DMS53 treated with DMSO at 0.1 percent for 48 hours (cell line): ENCODE measurements around the gene LCE1C.

Source experiments
- DNase-seq: peaks from one replicate; lab custom pipeline; 2025; ENCODE audit not compliant: unreplicated experiment; lab: John Stamatoyannopoulos, UW

The LCE1C gene, protein sequence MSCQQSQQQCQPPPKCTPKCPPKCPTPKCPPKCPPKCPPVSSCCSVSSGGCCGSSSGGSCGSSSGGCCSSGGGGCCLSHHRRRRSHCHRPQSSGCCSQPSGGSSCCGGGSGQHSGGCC

DNA sequence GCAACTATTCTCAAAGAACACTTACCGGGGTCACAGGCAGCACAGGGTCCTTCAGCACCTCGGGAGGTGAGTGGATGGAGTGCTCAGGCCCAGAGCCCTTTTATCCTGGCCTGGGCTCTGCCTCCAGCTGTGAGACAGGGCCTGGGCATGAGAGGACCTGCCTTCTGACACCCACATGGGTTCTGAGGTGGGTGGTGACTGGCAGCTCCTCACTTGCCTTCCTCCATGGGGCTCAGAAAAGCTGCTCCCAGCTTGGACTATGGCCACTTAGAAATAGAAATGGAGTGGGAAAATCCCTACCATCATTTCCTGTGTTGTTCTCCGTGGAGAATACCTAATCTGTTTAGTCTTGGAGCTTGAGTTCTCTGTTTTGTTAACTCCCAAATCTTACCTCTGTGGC is at the start of gene LCE1C:
TSS of gene LCE1C (minus strand) at position 76 of the 400 bp plus-strand sequence. CDS start 1,173 bp downstream, outside the sequence.
- no peak for DNase-seq

DNA sequence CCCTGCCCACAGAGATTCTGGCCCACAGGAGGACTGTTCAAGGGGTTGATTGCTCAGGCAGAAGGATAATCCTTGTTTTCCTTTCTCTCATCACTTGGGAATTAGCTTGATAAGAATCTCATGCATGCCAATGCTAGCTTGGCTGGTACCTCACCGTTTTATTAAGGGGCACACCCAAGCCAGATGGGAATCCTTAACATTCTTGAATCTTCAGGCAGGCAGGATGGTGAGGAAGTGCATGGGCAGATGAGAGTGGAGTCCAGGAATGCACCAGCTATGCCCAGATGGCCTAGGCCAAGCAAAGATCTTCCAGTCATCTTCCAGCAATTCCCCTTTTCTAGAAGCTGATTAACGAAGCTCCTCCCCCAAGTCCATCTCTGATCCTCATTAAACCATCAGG is 49.2 kb upstream of the LCE1C start:
- no peak for DNase-seq

DNA sequence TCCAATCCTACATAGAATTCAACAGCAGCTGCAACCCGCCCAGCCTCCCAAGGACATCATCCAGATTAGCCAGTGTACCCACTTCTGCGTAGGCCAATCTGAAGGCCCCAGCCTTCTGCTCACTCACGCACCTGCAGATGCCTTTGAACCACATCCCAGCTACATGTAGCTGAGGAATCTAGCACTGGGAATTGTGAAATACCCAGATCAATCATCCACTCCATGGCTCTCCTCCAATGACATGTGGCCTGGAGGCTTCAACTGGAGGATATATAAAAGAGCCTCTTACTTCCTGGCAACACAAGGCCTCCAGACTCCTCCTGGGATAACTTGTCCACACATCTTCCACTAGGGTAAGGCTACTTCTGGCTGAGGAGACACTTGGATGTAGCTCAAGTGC is 36.1 kb upstream of the LCE1C start, which contains the start of gene LCE6A:
TSS of gene LCE6A (plus strand) at position 301 of the 400 bp plus-strand sequence. CDS start 665 bp downstream, outside the sequence.
- DNase-seq = no peak

DNA sequence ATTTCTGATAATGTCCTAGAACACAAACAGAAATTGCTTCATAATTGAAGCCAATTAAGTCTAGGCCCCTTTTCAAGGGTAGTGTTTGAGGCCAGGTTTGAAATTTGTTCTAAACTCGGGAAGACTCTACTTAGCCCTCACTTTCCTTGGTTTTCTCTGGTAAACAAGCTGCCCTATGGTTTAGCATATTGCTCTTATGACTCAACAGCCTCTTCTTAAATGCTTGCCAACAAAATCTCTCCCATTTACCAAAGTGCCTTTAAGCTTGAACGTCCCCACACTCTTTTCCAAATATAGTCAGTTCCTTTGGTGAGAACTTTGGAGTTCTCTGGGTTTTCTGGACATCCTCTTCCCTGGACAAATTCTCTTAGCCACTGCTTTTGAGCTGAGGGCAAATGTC is 30.4 kb upstream of the LCE1C start:
- DNase-seq = no peak

DNA sequence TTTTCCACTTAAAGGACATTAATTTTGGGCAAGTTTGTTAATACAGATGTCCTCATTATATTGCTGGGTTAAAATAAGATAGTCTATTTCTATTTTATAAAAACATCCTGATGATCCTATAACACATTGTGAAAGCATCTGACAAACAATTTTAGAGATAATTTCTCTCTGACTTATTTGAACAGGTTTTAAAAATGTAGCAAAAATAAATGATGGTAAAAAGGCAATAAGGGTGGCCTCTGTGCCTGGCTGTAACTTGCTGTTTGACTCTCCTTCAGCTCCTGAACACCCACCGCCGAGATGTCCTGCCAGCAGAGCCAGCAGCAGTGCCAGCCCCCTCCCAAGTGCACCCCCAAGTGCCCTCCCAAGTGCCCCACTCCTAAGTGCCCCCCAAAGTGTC is 20.7 kb upstream of the LCE1C start, which contains the start of gene LCE1A:
TSS of gene LCE1A (plus strand) at position 301 of the 400 bp plus-strand sequence. CDS start at position 301, 0 bp downstream.
- no peak for DNase-seq

DNA sequence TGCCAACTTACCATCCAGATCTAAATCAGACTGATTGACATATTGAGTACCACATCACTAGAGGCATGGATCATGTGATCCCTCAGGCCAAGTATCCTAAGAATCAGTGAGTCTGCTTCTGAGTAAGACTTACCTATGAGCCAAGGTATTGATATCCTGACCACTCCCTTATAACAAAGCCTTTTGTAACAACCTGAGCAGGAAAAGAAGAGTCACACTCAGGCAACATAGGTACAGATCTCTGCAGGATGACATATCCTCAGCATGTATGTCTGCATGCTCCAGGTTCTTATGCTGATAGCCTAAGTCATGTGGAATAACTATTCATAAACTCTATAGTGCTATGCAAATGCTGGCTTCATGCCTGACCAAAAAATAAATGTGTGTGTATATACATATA is 18.5 kb upstream of the LCE1C start:
- no peak for DNase-seq

DNA sequence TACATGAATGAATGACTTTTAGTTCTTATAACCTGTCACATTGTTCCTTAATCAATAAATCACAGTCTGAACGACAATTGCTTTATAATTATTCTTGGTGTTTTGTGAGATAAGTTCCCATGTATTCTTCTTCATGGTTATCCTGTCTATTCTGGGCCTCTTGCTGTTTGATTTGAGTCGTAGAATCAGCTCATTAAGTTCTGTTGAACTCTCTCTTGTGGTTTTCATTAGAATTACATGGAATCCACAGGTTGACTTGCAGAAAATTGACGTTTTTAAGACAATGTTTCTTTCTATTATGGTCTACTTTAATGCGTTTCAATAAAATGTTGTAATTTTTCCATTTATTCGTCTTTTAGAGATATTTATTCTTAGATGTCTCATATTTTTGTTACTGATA is 16.8 kb upstream of the LCE1C start:
- no peak for DNase-seq

DNA sequence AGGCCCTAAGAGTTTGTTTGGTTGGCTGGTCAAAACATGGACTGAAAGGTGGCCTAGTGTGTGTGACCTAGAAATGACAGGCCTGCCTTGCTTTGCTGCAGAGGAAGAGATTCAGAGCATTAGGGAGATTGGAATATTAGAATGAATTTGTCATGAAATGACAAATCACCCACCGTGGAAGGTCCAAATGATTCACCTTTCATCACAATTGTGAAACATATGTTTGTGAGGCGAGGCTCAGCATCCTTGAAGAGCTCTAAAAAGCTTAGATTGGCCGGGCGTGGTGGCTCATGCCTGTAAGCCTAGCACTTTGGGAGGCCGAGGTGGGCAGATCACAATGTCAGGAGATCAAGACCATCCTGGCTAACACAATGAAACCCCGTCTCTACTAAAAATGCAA is 10.9 kb upstream of the LCE1C start:
- no peak for DNase-seq

DNA sequence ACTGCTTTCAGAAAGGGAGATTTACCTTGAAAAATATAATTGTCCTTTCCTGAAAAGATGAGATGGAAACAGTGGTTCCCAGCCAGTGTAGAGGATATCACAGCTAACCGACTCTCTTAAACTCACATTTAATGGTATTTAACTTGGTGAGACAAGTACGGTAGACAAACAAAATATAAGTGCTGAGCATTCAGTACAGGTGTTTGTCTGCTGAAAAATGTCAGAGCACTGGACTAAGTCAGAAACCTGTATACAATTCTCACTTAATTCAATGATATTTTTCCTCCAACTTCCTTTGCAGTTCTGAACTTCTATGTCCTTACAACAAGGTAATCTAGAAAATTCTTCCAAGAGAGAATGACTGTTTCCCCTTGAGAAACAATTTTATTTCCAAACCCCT is 5.2 kb upstream of the LCE1C start, which contains the start of gene LCE1B:
TSS of gene LCE1B (plus strand) at position 301 of the 400 bp plus-strand sequence. CDS start 476 bp downstream, outside the sequence.
- no peak for DNase-seq

DNA sequence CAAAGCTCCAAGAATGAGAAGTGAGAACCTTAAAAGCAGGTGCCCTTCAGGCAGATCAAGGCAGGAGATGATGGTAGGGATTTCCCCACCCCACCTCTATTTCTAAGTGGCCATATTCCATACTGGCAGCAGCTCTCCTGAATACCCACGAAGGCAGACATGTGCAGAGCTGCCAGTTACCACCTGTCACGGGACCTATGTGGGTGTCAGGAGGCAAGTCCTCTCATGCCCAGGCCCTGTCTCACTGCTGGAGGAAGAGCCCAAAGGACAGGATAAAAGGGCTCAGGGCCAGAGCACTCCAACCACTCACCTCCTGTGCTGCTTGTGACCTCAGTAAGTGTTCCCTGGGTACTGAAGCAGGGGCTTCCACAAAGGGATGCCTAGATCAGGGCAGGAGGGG is 4.6 kb upstream of the LCE1C start:
- no peak for DNase-seq

DNA sequence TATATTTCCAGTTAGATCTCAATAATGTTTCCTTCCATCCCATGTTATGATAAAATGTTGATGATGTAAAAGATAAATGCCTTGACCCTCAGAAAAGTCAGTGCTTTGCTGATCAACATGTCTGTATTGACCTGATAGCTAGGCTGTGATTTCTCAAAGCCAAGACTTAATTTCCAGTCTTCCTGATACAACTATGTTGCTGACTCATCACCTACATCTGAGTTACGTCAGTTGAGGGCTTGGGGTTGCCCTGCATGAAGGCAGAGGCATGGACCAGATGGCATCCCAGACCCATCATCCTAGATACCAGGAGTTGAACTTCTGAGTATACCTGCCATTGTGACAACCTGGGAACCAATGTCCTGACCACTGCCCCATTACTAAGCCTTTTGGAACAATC is 5.1 kb downstream of the LCE1C start:
- no peak for DNase-seq

DNA sequence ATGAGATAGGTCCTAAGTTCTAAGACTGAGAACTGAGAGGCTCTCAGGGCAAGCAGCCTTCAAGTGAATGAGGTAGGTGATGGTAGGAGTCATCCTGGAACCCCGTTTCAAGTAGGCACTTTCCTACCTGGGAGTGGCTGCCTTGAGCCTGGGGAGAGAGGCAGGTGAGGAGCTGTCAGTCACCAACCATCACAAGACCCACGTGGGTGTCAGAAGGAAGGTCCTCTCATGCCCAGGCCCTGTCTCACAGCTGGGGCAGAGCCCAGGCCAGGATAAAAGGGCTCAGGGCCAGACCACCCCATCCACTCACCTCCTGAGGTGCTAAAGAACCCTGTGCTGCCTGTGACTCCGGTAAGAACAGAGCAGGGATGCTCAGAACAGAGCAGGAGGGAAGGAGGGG is 10.0 kb downstream of the LCE1C start, which contains the start of gene LCE1D:
TSS of gene LCE1D (plus strand) at position 301 of the 400 bp plus-strand sequence. CDS start 1,074 bp downstream, outside the sequence.
- DNase-seq = no peak

DNA sequence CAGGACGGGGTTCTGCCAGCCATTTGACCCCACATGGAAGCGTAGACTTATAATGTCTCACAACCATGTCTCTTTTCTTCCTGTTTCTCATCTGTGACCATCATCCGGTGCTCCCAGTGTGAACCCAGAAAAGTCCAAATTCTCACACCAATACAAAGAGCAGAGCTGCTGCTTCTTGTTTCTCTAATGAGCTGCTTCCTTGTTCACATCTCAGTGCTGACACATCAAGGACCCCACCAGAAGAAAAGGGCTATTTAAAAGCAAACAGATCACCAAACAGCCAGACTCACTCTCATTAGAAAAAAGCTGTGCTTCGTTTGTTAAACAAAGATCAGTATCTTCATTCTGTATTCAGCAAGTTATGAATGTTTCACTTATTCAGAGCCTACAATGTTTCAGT is 10.8 kb downstream of the LCE1C start:
- no peak for DNase-seq

DNA sequence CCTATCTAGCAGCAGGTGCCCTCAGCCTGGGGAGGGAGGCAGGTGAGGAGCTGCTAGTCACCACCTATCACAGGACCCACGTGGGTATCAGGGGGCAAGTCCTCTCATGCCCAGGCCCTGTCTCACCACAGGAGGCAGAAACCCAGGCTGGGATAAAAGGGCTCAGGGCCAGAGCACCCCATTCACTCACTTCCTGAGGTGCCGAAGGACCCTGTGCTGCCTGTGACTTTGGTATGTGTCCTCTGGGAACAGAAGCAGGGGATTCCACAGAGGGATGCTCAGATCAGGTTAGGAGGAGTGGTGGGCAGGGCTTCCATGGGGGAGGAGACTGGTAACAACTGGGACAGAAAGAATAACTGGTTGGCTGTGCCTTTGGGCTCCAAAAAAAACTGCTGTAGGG is 20.4 kb downstream of the LCE1C start, which contains the start of gene LCE1E:
TSS of gene LCE1E (plus strand) at position 181 of the 400 bp plus-strand sequence. CDS start 1,043 bp downstream, outside the sequence.
- DNase-seq = no peak

DNA sequence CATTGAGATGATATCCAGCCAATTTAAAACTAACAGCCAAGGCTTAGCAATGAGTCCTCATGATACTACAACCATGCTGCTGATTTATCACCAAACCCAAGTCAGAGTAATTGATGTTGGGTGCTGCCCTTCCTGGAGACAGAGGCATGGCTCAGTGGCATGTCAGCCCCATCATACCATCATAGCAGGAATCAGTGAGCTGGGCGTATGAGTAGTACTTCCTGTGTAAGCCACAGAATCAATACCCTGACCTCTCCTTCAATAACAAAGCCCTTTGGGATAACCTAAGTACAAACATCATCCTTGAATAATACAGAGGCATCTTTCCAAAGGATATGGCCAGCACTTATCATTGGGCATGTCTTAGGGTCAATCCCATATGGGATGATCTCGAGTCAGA is 23.4 kb downstream of the LCE1C start:
- DNase-seq = no peak

DNA sequence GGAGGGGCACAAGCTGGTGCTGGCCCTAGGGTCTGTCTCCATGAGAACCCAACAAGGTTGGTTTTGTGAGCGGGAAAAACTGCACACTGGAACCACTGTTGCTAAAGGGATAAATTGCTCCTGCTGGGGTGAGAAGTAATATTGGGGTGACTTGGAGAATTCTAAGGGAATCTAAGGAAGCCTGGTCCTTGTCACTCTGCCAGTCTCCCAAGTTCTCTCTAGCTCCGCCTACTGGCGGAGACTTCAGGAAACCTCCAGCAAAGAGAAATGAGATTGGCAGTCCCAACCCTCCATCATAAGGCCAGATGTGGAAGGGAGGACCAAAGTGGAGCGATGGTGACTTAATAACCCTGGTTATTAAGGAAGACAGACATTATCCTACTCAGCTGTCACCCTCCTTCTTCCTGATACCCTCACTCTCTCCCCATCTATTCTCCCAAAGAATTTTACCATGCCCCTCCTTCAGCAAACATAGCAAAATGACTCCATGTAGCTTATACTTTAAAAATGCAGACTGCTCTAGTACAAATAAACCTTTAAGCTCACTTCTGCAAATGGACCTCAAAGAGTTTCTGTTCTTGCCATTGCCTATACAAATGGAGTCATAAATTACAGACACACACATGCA is 28.8 kb downstream of the LCE1C start:
- DNase-seq = no peak

DNA sequence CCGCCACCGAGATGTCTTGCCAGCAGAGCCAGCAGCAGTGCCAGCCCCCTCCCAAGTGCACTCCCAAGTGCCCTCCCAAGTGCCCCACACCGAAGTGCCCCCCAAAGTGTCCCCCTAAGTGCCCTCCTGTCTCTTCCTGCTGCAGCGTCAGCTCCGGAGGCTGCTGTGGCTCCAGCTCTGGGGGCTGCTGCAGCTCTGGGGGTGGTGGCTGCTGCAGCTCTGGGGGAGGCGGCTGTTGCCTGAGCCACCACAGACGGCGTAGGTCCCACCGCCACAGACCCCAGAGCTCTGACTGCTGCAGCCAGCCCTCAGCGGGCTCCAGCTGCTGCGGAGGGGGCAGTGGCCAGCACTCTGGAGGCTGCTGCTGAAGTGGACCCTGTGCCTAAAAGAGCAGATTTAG is 30.1 kb downstream of the LCE1C start:
- no peak for DNase-seq

DNA sequence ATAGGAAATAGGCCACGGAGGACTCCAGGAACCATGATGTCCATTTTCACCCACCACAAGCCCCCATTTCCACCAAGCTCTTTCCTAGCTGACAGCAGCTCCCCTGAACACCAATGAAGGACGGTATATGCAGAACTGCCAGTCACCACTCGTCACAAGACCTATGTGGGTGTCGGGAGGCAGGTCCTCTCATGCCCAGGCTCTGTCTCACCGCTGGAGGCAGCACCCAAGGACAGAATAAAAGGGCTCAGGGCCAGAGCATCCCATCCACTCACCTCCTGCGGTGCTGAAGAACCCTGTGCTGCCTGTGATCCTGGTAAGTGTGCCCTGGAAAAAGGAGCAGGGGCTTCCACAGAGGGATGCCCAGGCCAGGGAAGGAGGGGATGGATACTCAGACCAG is 31.6 kb downstream of the LCE1C start, which contains the start of gene LCE1F:
TSS of gene LCE1F (plus strand) at position 266 of the 400 bp plus-strand sequence. CDS start 1,232 bp downstream, outside the sequence.
- DNase-seq = no peak

DNA sequence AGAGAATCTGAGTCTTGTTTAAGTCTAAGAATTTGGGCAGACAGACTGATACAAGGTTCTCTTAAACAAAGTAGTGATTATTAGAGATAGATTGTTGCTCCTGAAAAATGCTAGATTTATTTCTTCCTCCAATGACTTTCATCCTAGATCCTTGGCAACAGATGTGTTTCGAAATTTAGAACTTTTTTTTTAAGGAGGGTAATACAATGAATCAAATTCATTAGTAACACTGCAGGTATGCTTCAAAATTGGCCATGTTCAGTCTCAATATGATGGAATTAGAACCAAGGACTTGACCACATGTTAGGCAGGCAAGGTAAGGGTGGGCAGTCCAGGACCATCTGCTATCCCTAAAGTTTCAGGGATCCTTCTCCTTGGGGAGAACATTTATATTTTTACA is 36.0 kb downstream of the LCE1C start:
- no peak for DNase-seq

DNA sequence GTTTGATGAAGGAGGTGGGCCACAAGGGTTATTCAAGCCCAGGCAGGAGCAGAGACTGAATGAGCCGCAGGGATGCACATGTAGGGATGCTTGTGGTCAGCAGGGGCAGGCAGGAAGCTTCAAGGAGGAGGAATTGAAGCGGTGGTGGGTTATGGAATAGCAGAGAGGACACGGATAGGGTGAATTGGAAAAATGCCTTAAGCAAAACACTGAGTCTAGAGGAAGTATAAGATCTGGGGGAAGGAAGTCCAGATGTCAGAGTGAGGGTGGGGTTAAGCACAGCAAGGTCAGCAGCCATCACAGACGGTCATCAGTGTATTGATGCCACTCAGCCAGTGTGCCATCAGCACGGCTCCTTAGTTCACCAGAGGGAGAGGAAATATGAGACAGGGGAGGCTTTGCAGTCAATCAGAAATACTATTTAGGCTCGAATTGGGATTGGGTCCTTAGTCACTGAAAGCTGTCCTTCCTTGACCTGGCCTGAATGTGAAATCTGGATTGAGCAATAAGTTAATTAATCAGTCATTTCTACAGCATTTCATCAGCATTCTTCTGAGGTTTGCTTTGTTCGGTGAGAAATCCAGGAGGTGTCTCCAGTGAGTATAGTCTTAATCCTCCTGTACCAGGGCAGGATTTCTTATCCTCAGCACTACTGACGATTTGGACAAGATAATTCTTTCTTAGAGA is 37.5 kb downstream of the LCE1C start:
- DNase-seq = no peak

DNA sequence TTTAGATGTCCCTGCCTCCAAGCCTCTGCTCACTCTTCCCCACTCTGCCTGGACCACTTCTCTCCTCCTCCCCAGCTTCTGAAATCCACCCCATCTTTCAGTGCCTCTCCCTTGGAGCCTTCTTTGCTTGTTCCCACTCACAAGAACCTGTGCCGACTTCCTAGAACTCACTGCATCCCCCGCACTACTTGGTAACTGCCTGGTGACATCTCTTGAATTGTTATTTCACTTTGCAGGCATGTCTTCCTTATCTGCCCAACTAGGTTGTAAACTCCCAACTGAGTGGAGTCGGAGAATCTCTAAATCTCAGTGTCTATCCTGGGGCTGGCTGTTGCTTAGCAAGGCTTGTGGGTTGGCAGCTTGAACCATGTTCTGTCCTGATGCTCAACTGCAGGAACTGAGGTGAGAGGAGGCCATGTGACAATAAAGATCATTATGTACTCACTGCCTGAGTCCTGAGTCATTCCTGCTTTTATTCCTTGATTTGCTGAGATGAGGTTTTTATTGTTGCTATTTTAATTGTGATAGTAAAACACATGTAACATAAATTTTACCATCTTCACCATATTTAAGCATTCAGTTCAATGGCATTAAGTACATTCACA is 44.7 kb downstream of the LCE1C start:
- DNase-seq = no peak
